ENCODE results near the gene FAM234A.
"Not testable (repeated sequence)": the region's sequence is repeated elsewhere in the genome, so short reads cannot be mapped to it uniquely, and the experiment has no call there.

Gene FAM234A

DNA sequence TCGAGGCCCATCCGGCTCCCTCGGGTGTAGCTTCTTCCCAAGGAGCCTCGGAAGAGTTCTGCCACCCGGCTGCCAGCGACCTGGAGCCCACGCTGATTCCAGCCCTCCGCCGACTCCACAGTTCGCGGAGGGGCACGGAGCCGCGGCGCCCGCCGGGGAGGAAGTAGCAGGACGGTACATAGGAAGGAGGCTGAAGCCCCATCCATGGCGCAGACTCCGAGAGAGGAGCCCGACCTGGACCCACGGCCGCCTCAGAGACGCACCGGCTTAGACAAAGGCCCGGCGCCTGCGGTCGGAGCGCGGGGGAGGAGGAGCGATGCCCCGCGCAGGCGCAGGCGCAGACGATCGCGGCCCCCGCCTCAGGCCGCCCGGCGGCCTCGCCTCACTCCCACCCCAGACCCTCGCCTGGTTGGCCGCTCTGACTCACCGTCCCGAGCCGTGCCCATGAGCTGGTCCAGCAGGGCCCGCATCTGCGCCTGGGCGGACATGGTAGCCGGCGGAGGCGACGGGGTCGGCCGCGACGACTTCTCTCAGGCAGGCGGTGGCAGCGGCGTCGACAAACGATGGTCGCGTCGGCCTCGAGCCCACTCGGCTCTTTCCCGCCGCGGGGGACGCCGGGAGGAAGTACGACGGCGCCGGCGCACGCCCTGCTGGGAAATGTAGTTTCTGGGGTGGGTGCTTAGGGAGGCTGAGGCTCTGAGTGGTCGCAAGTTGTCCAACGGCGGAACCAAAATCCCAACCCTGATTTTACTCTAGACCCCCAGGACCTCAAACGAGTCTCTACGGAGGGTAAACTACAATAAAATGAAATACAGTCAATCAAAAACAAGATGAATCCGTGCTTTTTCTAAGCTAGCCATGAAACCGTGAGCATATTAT lies 5.5 kb upstream of the FAM234A start, which contains the start of gene LUC7L:
Gene LUC7L (minus strand): TSS at position 598 of the 879 bp plus-strand sequence. CDS start 110 bp downstream, at position 488.
- peak within 1 kb of the TSS; percentile 74 to 93 (median 85) for H3K4me3 ChIP-seq (ENCODE audit: low read depth in 1 of 5, low read length in 5 of 5)
- no peaks in the 10 kb centered on the region for H3K9me3 ChIP-seq (ENCODE audit: control insufficient read depth in 5 of 5, low read length in 5 of 5)
- H3K36me3 ChIP-seq (ENCODE audit: control insufficient read depth in 5 of 5, insufficient read depth in 5 of 5, low read length in 5 of 5), result peaks cover 14 to 33% (median 23%) of the 10 kb centered on the region in 5 donors
- H3K9ac ChIP-seq (ENCODE audit: low read length in 5 of 5), result peak within 1 kb of the TSS; percentile 81 to 96 (median 93)
- H3K27me3 ChIP-seq (ENCODE audit: control insufficient read depth in 5 of 5, insufficient read depth in 4 of 5, low read length in 5 of 5), result no peaks in the 10 kb centered on the region
- peak within 1 kb of the TSS; percentile 88 for H3K27ac ChIP-seq (ENCODE audit: low read depth, low read length)
- H3K4me1 ChIP-seq (ENCODE audit: control insufficient read depth in 5 of 5, insufficient read depth in 5 of 5, low read length in 5 of 5), result peaks cover 5 to 25% (median 21%) of the 10 kb centered on the region in 5 donors

DNA sequence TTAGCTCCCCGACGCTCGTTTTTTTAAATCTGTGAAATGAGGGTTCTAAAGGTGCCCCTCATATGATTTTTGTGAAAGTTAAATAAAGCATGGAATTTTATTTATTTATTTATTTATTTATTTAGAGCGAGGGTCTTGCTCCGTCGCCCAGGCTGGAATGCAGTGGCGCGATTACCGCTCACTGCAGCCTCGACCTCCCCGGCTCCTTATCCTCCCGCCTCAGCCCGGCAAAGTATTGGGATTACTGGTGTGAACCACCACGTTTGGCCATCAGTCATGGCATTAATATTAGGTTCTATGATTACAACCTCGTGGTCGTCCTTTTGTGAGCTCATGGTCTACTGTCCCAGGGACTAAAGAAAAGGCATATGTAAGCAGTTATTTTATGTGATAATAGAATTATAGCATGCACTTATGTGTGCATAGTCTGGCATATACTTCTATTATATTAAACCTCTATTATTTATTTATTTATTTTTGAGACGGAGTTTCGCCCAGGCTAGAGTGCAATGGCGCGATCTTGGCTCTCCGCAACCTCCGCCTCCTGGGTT lies 4.8 kb upstream of the FAM234A start:
- H3K9ac ChIP-seq (ENCODE audit: low read length in 5 of 5), result peak overlapping the region in 3 of 5 donors; percentile 93 to 96 (median 95)
- no peaks in the 10 kb centered on the region for H3K27me3 ChIP-seq (ENCODE audit: control insufficient read depth in 5 of 5, insufficient read depth in 4 of 5, low read length in 5 of 5)
- H3K9me3 ChIP-seq (ENCODE audit: control insufficient read depth in 5 of 5, low read length in 5 of 5), result no peaks in the 10 kb centered on the region
- H3K27ac ChIP-seq (ENCODE audit: low read depth, low read length), result peak overlapping the region; percentile 88
- peak overlapping the region; percentile 68 to 86 (median 83) for H3K4me3 ChIP-seq (ENCODE audit: low read depth in 1 of 5, low read length in 5 of 5)
- H3K4me1 ChIP-seq (ENCODE audit: control insufficient read depth in 5 of 5, insufficient read depth in 5 of 5, low read length in 5 of 5), result peaks cover 5 to 25% (median 25%) of the 10 kb centered on the region in 5 donors
- H3K36me3 ChIP-seq (ENCODE audit: control insufficient read depth in 5 of 5, insufficient read depth in 5 of 5, low read length in 5 of 5), result peaks cover 12 to 26% (median 22%) of the 10 kb centered on the region in 5 donors

DNA sequence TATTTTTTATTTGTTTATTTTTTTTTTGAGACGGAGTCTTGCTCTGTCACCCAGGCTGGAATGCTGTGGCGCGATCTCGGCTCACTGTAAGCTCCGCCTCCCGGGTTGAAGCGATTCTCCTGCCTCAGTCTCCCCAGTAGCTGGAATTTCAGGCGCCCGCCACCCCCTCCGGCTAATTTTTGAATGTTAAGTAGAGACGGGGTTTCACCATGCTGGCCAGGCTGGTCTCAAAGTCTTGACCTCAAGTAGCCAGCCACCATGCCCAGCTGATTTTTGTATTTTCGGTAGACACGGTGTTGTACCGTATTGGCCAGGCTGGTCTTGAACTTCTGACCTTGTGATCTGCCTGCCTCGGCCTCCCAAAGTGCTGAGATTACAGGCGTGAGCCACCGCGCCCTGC lies 4.3 kb upstream of the FAM234A start:
- H3K27me3 ChIP-seq (ENCODE audit: control insufficient read depth in 5 of 5, insufficient read depth in 4 of 5, low read length in 5 of 5); H3K9me3 ChIP-seq (ENCODE audit: control insufficient read depth in 5 of 5, low read length in 5 of 5); H3K4me3 ChIP-seq (ENCODE audit: low read depth in 1 of 5, low read length in 5 of 5); H3K27ac ChIP-seq (ENCODE audit: low read depth, low read length); H3K9ac ChIP-seq (ENCODE audit: low read length in 5 of 5): not testable (repeated sequence)
- Histone ChIP-seq H3K36me3 (ENCODE audit: control insufficient read depth in 5 of 5, insufficient read depth in 5 of 5, low read length in 5 of 5) (peaks cover 11 to 22% (median 18%) of the 10 kb centered on the region in 5 donors), H3K4me1 (ENCODE audit: control insufficient read depth in 5 of 5, insufficient read depth in 5 of 5, low read length in 5 of 5) (peaks cover 6 to 30% (median 27%) of the 10 kb centered on the region in 5 donors)

DNA sequence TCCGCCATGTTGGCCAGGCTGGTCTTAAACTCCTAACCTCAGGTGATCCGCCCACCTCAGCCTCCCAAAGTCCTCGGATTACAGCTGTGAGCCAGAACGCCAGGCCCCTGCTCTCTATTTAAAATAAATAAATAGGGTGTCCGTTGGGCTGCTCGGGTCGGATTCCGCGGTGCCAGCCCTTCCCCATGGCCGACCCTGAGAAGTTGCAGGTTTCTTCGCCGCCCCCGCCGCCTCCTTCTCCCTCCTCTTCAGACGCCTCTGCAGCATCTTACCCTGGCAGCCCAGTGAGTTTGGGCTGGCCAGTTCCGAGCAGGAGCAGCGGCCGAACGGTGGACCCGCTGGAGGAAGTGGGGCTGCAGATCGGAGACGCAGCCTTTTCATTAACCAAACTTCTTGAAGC lies 3.7 kb upstream of the FAM234A start:
- H3K27ac ChIP-seq (ENCODE audit: low read depth, low read length), result no peak overlapping the region
- H3K9me3 ChIP-seq (ENCODE audit: control insufficient read depth in 5 of 5, low read length in 5 of 5), result no peaks in the 10 kb centered on the region
- no peaks in the 10 kb centered on the region for H3K27me3 ChIP-seq (ENCODE audit: control insufficient read depth in 5 of 5, insufficient read depth in 4 of 5, low read length in 5 of 5)
- no peak overlapping the region for H3K9ac ChIP-seq (ENCODE audit: low read length in 5 of 5)
- H3K36me3 ChIP-seq (ENCODE audit: control insufficient read depth in 5 of 5, insufficient read depth in 5 of 5, low read length in 5 of 5), result peaks cover 8 to 16% (median 14%) of the 10 kb centered on the region in 5 donors
- no peak overlapping the region for H3K4me3 ChIP-seq (ENCODE audit: low read depth in 1 of 5, low read length in 5 of 5)
- H3K4me1 ChIP-seq (ENCODE audit: control insufficient read depth in 5 of 5, insufficient read depth in 5 of 5, low read length in 5 of 5), result peaks cover 8 to 34% (median 30%) of the 10 kb centered on the region in 5 donors

DNA sequence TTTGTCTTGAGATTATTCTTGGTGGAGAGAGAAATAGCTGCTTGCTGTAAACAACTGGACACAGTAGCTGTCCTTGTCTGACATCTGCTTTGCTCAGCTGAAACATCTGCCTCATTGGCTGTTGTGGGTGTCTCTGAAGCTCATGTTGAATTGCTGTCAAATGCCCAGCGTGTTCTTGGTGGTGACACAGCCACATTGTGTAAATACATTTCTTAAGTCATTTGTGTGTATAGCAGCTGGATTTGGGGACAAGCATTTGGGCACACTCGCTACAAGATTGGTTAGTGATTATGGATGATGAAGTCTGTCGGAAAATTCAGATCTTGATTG lies 5.3 kb downstream of the FAM234A start:
- H3K36me3 ChIP-seq (ENCODE audit: control insufficient read depth in 5 of 5, insufficient read depth in 5 of 5, low read length in 5 of 5), result no peaks in the 10 kb centered on the region
- H3K27ac ChIP-seq (ENCODE audit: low read depth, low read length), result no peak overlapping the region
- H3K27me3 ChIP-seq (ENCODE audit: control insufficient read depth in 5 of 5, insufficient read depth in 4 of 5, low read length in 5 of 5), result no peaks in the 10 kb centered on the region
- H3K9ac ChIP-seq (ENCODE audit: low read length in 5 of 5), result peak overlapping the region in 2 of 5 donors; percentile 4 to 11
- no peaks in the 10 kb centered on the region for H3K9me3 ChIP-seq (ENCODE audit: control insufficient read depth in 5 of 5, low read length in 5 of 5)
- H3K4me1 ChIP-seq (ENCODE audit: control insufficient read depth in 5 of 5, insufficient read depth in 5 of 5, low read length in 5 of 5), result peaks cover 5 to 25% (median 17%) of the 10 kb centered on the region in 5 donors
- no peak overlapping the region for H3K4me3 ChIP-seq (ENCODE audit: low read depth in 1 of 5, low read length in 5 of 5)

DNA sequence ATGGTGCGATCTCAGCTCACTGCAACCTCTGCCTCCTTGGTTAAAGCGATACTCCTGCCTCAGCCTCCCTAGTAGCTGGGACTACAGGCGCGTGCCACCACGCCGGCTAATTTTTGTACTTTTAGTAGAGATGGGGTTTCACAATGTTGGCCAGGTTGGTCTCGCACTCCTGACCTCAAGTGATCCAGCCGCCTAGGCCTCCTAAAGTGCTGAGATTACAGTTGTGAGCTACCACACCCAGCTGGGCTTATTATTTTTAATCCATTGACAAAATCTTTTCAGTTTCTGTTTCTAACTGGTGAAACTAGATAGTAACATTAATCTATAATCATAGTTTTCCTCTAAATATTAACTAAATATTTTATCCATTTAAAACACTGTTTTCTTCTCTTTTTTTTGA lies 5.9 kb downstream of the FAM234A start:
- peaks cover 2 to 18% (median 11%) of the 10 kb centered on the region in 5 donors for H3K4me1 ChIP-seq (ENCODE audit: control insufficient read depth in 5 of 5, insufficient read depth in 5 of 5, low read length in 5 of 5)
- no peak overlapping the region for H3K27ac ChIP-seq (ENCODE audit: low read depth, low read length)

DNA sequence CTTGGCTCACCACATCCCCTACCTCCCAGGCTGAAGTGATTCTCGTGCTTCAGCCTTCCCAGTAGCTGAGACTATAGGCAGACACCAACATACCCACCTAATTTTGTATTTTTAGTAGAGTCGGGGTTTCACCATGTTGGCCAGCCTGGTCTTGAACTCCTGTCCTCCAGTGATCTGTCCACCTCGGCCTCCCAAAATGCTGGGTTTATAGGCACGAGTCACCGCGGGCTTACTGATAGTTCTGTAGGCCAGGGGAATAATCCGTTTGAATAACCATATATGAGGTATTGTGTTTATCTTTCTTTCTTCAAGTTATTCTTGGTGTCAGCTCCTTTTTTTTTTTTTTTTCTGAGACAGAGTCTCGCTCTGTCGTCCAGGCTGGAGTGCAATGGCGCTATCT lies 7.7 kb downstream of the FAM234A start:
- H3K4me3 ChIP-seq (ENCODE audit: low read depth in 1 of 5, low read length in 5 of 5), result no peak overlapping the region
- H3K27me3 ChIP-seq (ENCODE audit: control insufficient read depth in 5 of 5, insufficient read depth in 4 of 5, low read length in 5 of 5), result no peaks in the 10 kb centered on the region
- H3K36me3 ChIP-seq (ENCODE audit: control insufficient read depth in 5 of 5, insufficient read depth in 5 of 5, low read length in 5 of 5), result no peaks in the 10 kb centered on the region
- H3K4me1 ChIP-seq (ENCODE audit: control insufficient read depth in 5 of 5, insufficient read depth in 5 of 5, low read length in 5 of 5), result peaks cover 1 to 17% (median 9%) of the 10 kb centered on the region in 5 donors
- H3K27ac ChIP-seq (ENCODE audit: low read depth, low read length), result no peak overlapping the region
- H3K9ac ChIP-seq (ENCODE audit: low read length in 5 of 5), result no peak overlapping the region
- no peaks in the 10 kb centered on the region for H3K9me3 ChIP-seq (ENCODE audit: control insufficient read depth in 5 of 5, low read length in 5 of 5)

More for the DNA sequence above, 5.9 kb downstream of the FAM234A start:
- Histone ChIP-seq H3K9ac (ENCODE audit: low read length in 5 of 5) (no peak overlapping the region), H3K36me3 (ENCODE audit: control insufficient read depth in 5 of 5, insufficient read depth in 5 of 5, low read length in 5 of 5) (no peaks in the 10 kb centered on the region), H3K27me3 (ENCODE audit: control insufficient read depth in 5 of 5, insufficient read depth in 4 of 5, low read length in 5 of 5) (no peaks in the 10 kb centered on the region), H3K4me3 (ENCODE audit: low read depth in 1 of 5, low read length in 5 of 5) (no peak overlapping the region), H3K9me3 (ENCODE audit: control insufficient read depth in 5 of 5, low read length in 5 of 5) (no peaks in the 10 kb centered on the region)

DNA sequence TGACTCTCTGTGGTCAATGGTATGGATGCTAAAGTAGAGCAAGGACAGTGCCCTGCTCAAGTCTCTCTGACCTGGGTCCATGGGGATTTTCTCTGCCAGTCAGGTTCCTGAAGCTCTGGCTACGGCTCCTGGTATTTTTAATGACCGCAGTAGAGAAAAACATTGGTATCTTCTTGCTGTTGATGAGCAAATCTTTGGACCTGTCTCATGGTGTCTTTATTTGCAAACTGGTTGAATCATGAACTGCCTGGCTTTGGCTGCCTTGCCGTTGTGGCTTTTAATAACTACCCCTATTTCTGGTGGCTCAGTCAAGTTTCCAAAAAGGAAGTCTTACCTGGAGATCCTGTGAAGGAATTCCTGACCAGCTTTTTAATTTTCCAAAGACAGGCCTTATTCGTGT lies 8.7 kb downstream of the FAM234A start:
- Histone ChIP-seq H3K4me1 (ENCODE audit: control insufficient read depth in 5 of 5, insufficient read depth in 5 of 5, low read length in 5 of 5) (peaks cover 1 to 17% (median 9%) of the 10 kb centered on the region in 5 donors), H3K9ac (ENCODE audit: low read length in 5 of 5) (no peak overlapping the region), H3K27ac (ENCODE audit: low read depth, low read length) (no peak overlapping the region), H3K27me3 (ENCODE audit: control insufficient read depth in 5 of 5, insufficient read depth in 4 of 5, low read length in 5 of 5) (no peaks in the 10 kb centered on the region), H3K36me3 (ENCODE audit: control insufficient read depth in 5 of 5, insufficient read depth in 5 of 5, low read length in 5 of 5) (no peaks in the 10 kb centered on the region), H3K4me3 (ENCODE audit: low read depth in 1 of 5, low read length in 5 of 5) (no peak overlapping the region), H3K9me3 (ENCODE audit: control insufficient read depth in 5 of 5, low read length in 5 of 5) (no peaks in the 10 kb centered on the region)

DNA sequence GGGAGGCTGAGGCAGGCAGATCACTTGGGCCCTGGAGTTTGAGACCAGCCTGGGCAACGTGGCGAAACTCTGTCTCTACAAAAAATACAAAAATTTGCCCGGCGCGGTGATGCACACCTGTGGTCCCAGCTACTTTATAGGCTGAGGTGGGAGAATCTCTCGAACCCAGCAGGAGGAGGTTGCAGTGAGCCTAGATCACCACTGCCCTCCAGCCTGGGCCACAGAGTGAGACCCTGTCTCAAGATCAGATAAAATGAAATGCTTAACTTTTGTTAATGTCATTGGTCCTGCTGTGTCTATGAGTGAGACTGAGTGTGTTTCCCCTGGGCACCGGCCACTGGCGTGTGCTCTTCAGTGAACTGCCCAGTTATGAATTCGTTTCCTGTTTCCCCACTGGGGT lies 10.5 kb downstream of the FAM234A start:
- Histone ChIP-seq H3K4me1 (ENCODE audit: control insufficient read depth in 5 of 5, insufficient read depth in 5 of 5, low read length in 5 of 5) (peaks cover 0 to 9% (median 5%) of the 10 kb centered on the region in 5 donors), H3K36me3 (ENCODE audit: control insufficient read depth in 5 of 5, insufficient read depth in 5 of 5, low read length in 5 of 5) (peaks cover 0 to 9% (median 5%) of the 10 kb centered on the region in 5 donors), H3K9me3 (ENCODE audit: control insufficient read depth in 5 of 5, low read length in 5 of 5) (no peaks in the 10 kb centered on the region), H3K9ac (ENCODE audit: low read length in 5 of 5) (no peak overlapping the region), H3K27ac (ENCODE audit: low read depth, low read length) (no peak overlapping the region), H3K27me3 (ENCODE audit: control insufficient read depth in 5 of 5, insufficient read depth in 4 of 5, low read length in 5 of 5) (no peaks in the 10 kb centered on the region), H3K4me3 (ENCODE audit: low read depth in 1 of 5, low read length in 5 of 5) (no peak overlapping the region)

DNA sequence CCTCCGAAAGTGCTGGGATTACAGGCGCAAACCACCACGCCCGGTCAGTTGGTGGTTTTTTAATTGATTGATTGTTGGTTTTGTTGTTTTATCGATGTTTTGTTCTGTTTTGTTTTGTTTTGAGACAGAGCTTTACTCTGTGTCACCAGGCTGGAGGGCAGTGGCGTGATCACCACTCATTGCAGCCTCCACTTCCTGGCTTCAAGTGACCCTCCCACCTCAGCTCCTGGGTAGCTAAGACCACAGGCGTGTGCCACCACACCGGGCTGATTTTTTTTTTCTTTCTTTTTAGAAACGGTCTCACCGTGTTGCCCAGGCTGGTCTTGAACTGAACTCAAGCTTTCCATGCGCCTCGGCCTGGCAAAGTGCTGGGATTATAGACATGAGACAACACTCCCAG lies 12.4 kb downstream of the FAM234A start:
- Histone ChIP-seq H3K27me3 (ENCODE audit: control insufficient read depth in 5 of 5, insufficient read depth in 4 of 5, low read length in 5 of 5) (no peaks in the 10 kb centered on the region), H3K9me3 (ENCODE audit: control insufficient read depth in 5 of 5, low read length in 5 of 5) (no peaks in the 10 kb centered on the region), H3K27ac (ENCODE audit: low read depth, low read length) (no peak overlapping the region), H3K4me3 (ENCODE audit: low read depth in 1 of 5, low read length in 5 of 5) (no peak overlapping the region), H3K9ac (ENCODE audit: low read length in 5 of 5) (no peak overlapping the region), H3K36me3 (ENCODE audit: control insufficient read depth in 5 of 5, insufficient read depth in 5 of 5, low read length in 5 of 5) (peaks cover 0 to 22% (median 12%) of the 10 kb centered on the region in 5 donors), H3K4me1 (ENCODE audit: control insufficient read depth in 5 of 5, insufficient read depth in 5 of 5, low read length in 5 of 5) (peaks cover 0 to 1% (median under 1%) of the 10 kb centered on the region in 5 donors)
